SK-N-SH treated with all-trans-retinoic acid at 6 μM for 48 hours (cell line): ENCODE data around the gene SEC14L1.
"Not testable (repeated sequence)": the region's sequence is repeated elsewhere in the genome, so short reads cannot be mapped to it uniquely, and the experiment has no call there.

ENCODE experiments used
- ATAC-seq: fragments of 200-7000 bp; cut with Tn5 transposase; 3 replicates; pipeline ENCODE4 v1.9.1; 2020; ENCODE audit warnings: mild to moderate bottlenecking, moderate library complexity
- ARNTL ChIP-seq: fragments of 450-650 bp; formaldehyde crosslinking; IDR thresholded peaks from 2 replicates; pipeline ENCODE4 v1.5.0; 2020; ENCODE audit warnings: low read depth, mild to moderate bottlenecking, moderate library complexity, borderline replicate concordance
- BACH2 ChIP-seq: fragments of 250-450 bp; sonication (Bioruptor Pico); IDR thresholded peaks from 2 replicates; pipeline ENCODE4 v1.9.0; 2021; ENCODE audit warnings: mild to moderate bottlenecking, borderline replicate concordance
- CSDC2 ChIP-seq: fragments of 250-450 bp; sonication (Bioruptor Pico); IDR thresholded peaks from 2 replicates; pipeline ENCODE4 v1.5.0; 2020; ENCODE audit warnings: mild to moderate bottlenecking, moderate library complexity
- CSRNP3 ChIP-seq: fragments of 250-450 bp; sonication (Bioruptor Pico); IDR thresholded peaks from 2 replicates; pipeline ENCODE4 v1.5.1; 2021; ENCODE audit warnings: mild to moderate bottlenecking, moderate library complexity
- ESRRG ChIP-seq: fragments of 250-450 bp; sonication (Bioruptor Pico); IDR thresholded peaks from 2 replicates; pipeline ENCODE4 v1.6.1; 2021; ENCODE audit warnings: mild to moderate bottlenecking
- GLIS3 ChIP-seq: fragments of 250-450 bp; sonication (Bioruptor Pico); IDR thresholded peaks from 2 replicates; pipeline ENCODE4 v1.5.0; 2020; ENCODE audit warnings: mild to moderate bottlenecking, moderate library complexity
- POU6F1 ChIP-seq: fragments of 250-450 bp; sonication (Bioruptor Pico); IDR thresholded peaks from 2 replicates; pipeline ENCODE4 v1.8.0; 2021; ENCODE audit warnings: low read depth, mild to moderate bottlenecking, moderate library complexity, borderline replicate concordance
- PPARA ChIP-seq: fragments of 250-450 bp; sonication (Bioruptor Pico); IDR thresholded peaks from 2 replicates; pipeline ENCODE4 v1.5.0; 2020; ENCODE audit warnings: mild to moderate bottlenecking, borderline replicate concordance
- RARB ChIP-seq: fragments of 250-450 bp; sonication (Bioruptor Pico); IDR thresholded peaks from 2 replicates; pipeline ENCODE4 v1.8.0; 2021; ENCODE audit warnings: mild to moderate bottlenecking, moderate library complexity
- SNAI2 ChIP-seq: fragments of 250-450 bp; sonication (Bioruptor Pico); IDR thresholded peaks from 2 replicates; pipeline ENCODE4 v1.5.0; 2020; ENCODE audit warnings: mild to moderate bottlenecking, moderate library complexity
- TCF4 ChIP-seq: fragments of 250-450 bp; sonication (Bioruptor Pico); IDR thresholded peaks from 2 replicates; pipeline ENCODE4 v1.8.0; 2021; ENCODE audit warnings: mild to moderate bottlenecking, moderate library complexity, borderline replicate concordance
- TOX ChIP-seq: fragments of 250-450 bp; sonication (Bioruptor Pico); IDR thresholded peaks from 2 replicates; pipeline ENCODE4 v1.8.0; 2021; ENCODE audit warnings: mild to moderate bottlenecking, moderate library complexity, borderline replicate concordance
- TSHZ2 ChIP-seq: fragments of 250-450 bp; sonication (Bioruptor Pico); IDR thresholded peaks from 2 replicates; pipeline ENCODE4 v1.5.0; 2020; ENCODE audit warnings: mild to moderate bottlenecking, moderate library complexity
- ZC3H10 ChIP-seq: fragments of 250-450 bp; sonication (Bioruptor Pico); IDR thresholded peaks from 2 replicates; pipeline ENCODE4 v1.5.1; 2021; ENCODE audit warnings: mild to moderate bottlenecking, moderate library complexity
- ZFP3 ChIP-seq: fragments of 250-450 bp; sonication (Bioruptor Pico); IDR thresholded peaks from 2 replicates; pipeline ENCODE4 v1.5.0; 2020; ENCODE audit warnings: mild to moderate bottlenecking, moderate library complexity
- ZNF565 ChIP-seq: fragments of 450-650 bp; formaldehyde crosslinking; conservative IDR thresholded peaks from 2 replicates; pipeline ENCODE4 v1.5.0; 2020; ENCODE audit warnings: low read depth, mild to moderate bottlenecking, moderate library complexity
- ZNF70 ChIP-seq: fragments of 450-650 bp; formaldehyde crosslinking; IDR thresholded peaks from 2 replicates; pipeline ENCODE4 v1.5.0; 2020; ENCODE audit warnings: mild to moderate bottlenecking, moderate library complexity
- ZNF8 ChIP-seq: fragments of 450-650 bp; formaldehyde crosslinking; IDR thresholded peaks from 2 replicates; pipeline ENCODE4 v1.5.0; 2020; ENCODE audit warnings: mild to moderate bottlenecking, moderate library complexity
- TF ChIP-seq, protein P1 (sequence below): fragments of 250-450 bp; sonication (Bioruptor Pico); IDR thresholded peaks from 2 replicates; pipeline ENCODE4 v1.8.0; 2020; ENCODE audit warnings: mild to moderate bottlenecking, moderate library complexity, borderline replicate concordance

The SEC14L1 gene

DNA sequence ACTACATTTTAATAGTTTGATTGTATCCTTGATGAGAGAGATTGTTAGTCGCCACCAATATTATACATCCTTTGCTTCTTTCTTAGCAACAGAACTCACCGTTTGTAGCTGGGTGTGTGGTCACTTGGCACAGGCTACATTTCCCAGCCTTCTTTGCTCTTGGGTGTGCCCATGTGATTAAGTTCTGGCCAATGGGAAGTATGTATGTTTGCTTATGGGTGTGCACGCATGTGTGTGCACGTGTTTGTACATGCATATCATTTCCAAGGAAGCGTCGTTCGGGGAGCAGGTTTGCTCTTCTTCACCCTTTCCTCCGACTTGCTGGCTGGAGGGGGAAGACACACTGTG is 4.4 kb upstream of the SEC14L1 start:
- no peak for TF ChIP-seq CSDC2 (CRISPR knock-in tag)
- no peak for TF ChIP-seq ZNF70 (CRISPR knock-in tag)
- TF ChIP-seq RARB (CRISPR knock-in tag), result no peak
- no peak for TF ChIP-seq GLIS3 (CRISPR knock-in tag)
- no peak for TF ChIP-seq BACH2 (CRISPR knock-in tag)
- no peak for TF ChIP-seq TCF4

DNA sequence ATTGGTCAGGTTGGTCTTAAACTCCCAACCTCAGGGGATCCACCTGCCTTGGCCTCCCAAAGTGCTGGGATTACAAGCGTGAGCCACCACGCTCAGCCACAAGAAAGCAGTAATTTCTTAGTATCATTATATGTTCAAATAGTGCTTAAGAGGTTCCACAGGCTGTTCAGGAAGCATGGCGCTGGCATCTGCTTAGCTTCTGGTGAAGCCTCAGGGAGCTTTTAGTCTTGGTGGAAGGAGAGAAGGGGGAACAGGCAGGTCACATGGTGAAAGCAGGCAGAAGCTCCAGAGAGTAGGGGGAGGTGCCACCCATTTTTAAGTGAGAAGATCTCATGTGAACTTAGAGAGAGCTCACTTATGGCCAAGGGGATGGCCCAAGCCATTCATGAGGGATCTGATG is 3.7 kb upstream of the SEC14L1 start:
- TF ChIP-seq TCF4 (no peak), ZNF565 (CRISPR knock-in tag) (no peak), ARNTL (no peak), ZNF8 (CRISPR knock-in tag) (no peak), CSRNP3 (CRISPR knock-in tag) (no peak), ZNF70 (CRISPR knock-in tag) (no peak), CSDC2 (CRISPR knock-in tag) (no peak), TOX (CRISPR knock-in tag) (no peak)
- ATAC-seq, result no peak

More for the DNA sequence above, 4.4 kb upstream of the SEC14L1 start:
- no peak for ATAC-seq

- ATAC-seq, result not testable (repeated sequence)
These were observed 2.9 kb upstream of the SEC14L1 start for GRCh38 chr17:77137886-77138285.

DNA sequence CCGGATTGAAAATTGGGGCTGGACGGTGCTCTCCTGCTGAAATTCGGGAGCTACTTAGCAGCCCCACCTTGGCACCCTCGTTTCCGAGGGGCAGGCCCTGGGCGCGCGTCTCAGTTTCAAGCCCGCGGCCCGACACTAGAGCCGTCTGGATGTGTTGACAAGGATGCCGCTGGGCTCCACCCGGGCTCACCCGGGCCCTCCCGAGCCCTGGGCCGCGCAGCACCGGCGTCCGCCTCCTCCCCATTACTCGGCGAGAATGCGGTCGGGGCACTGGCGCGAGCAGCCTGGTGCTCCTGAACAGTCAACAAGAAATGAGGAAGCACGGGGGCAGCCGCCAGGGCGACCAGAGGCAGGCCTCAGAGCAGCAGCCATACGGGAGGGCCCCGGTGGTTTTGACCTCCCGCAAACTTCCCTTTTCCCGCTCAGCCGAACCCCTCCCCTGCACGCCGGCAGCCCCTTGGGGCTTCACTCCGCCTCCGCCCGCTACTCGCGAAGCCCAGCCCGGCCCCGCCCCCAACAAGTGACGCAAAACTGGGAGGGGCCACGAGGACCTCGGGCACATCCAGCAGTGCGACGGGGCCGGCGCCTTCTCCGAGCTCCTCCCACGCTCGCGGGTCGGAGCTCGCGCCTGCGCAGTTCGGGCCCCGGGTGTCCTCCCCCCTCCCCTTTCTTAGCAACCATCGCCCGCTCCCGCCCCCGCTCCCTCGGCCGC is 447 bp upstream of the SEC14L1 start:
- TF ChIP-seq GLIS3 (CRISPR knock-in tag) (0 out of 2 replicates have a peak, but pooled peaks have one; percentile 84), SNAI2 (CRISPR knock-in tag) (no peak), POU6F1 (no peak), TSHZ2 (CRISPR knock-in tag) (peak; percentile 59; the same call in 1 of the 2 replicates), ESRRG (CRISPR knock-in tag) (peak; percentile 55; the same call in 1 of the 2 replicates), ZNF70 (CRISPR knock-in tag) (0 out of 2 replicates have a peak, but pooled peaks have one; percentile 24), PPARA (CRISPR knock-in tag) (no peak), ZC3H10 (CRISPR knock-in tag) (no peak), RARB (CRISPR knock-in tag) (no peak), ZFP3 (CRISPR knock-in tag) (peak; percentile 54; the same call in 1 of the 2 replicates), CSDC2 (CRISPR knock-in tag) (0 out of 2 replicates have a peak, but pooled peaks have one; percentile 63), TCF4 (no peak)
- TF ChIP-seq, protein P1, sequence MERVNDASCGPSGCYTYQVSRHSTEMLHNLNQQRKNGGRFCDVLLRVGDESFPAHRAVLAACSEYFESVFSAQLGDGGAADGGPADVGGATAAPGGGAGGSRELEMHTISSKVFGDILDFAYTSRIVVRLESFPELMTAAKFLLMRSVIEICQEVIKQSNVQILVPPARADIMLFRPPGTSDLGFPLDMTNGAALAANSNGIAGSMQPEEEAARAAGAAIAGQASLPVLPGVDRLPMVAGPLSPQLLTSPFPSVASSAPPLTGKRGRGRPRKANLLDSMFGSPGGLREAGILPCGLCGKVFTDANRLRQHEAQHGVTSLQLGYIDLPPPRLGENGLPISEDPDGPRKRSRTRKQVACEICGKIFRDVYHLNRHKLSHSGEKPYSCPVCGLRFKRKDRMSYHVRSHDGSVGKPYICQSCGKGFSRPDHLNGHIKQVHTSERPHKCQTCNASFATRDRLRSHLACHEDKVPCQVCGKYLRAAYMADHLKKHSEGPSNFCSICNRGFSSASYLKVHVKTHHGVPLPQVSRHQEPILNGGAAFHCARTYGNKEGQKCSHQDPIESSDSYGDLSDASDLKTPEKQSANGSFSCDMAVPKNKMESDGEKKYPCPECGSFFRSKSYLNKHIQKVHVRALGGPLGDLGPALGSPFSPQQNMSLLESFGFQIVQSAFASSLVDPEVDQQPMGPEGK (CRISPR knock-in tag), result peak; percentile 84
- ATAC-seq, result peak; percentile 92
